BLaER1 treated with 17β-estradiol and CSF1 and Interleukin-3, amounts not matched to agents 10 nM and 100 nM (cell line): ENCODE measurements around the gene PRDM8.

Source experiments
- H3K27ac ChIP-seq, 11 experiments: shearing (Covaris generic); formaldehyde crosslinking; 2 replicates each; pipeline ENCODE4 v1.8.1; 2022
- H3K27me3 ChIP-seq, 11 experiments: shearing (Covaris generic); formaldehyde crosslinking; 2 replicates each; pipeline ENCODE4 v1.8.1; 2022
- H3K36me3 ChIP-seq, 11 experiments: shearing (Covaris generic); formaldehyde crosslinking; 2 replicates each; pipeline ENCODE4 v1.8.1; 2022
- H3K4me1 ChIP-seq, 10 experiments: shearing (Covaris generic); formaldehyde crosslinking; 2 replicates each; pipeline ENCODE4 v1.8.1; 2022
- H3K4me2 ChIP-seq, 11 experiments: shearing (Covaris generic); formaldehyde crosslinking; 2 replicates each; pipeline ENCODE4 v1.8.1; 2022
- H3K4me3 ChIP-seq, 10 experiments: shearing (Covaris generic); formaldehyde crosslinking; 2 replicates each; pipeline ENCODE4 v1.8.1; 2022
- H3K9ac ChIP-seq, 11 experiments: shearing (Covaris generic); formaldehyde crosslinking; 2 replicates each; pipeline ENCODE4 v1.8.1; 2022
- H3K9me3 ChIP-seq, 11 experiments: shearing (Covaris generic); formaldehyde crosslinking; replicated peaks in 1 of 11; 2 replicates each; pipeline ENCODE4 v1.8.1; 2022
- H4K20me1 ChIP-seq, 11 experiments: shearing (Covaris generic); formaldehyde crosslinking; 2 replicates each; pipeline ENCODE4 v1.8.1; 2022
- Cebpa-rat ChIP-seq, 11 experiments: shearing (Covaris generic); IDR thresholded peaks; 2 replicates each; pipeline ENCODE4 v1.8.1; 2022

The PRDM8 gene

DNA sequence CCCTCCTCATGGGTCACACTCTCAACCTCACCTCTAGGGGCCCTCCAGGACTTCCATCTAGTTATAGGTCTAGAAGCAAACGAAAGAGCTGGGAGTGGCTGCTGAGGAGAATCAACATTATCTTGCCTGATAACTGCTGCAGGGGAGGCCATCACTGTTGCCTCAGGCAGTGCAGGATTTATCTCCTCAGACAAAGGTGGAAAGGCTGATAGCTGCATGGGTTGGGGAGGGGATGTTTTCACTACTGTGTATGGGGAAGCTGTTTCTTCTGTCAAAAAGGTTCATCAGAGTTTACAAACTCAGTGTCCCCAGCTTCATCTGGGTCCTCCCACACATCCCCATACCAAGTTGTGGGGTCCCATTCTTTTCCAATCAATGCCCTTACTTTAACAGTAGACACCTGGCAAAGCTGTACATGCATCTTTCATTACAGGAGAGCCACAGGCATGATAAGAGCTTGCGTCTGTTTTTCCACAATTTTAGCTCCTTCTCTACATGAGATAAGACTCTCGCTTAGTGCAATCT lies 17.6 kb upstream of the PRDM8 start:
- H3K9ac ChIP-seq = no peak overlapping the region
- H4K20me1 ChIP-seq = no peaks in the 10 kb centered on the region
- no peak overlapping the region for H3K4me3 ChIP-seq
- no peak overlapping the region for H3K4me2 ChIP-seq
- peaks cover 23 to 53% (median 36%) of the 10 kb centered on the region in 11 experiments for H3K9me3 ChIP-seq
- no peaks in the 10 kb centered on the region for H3K36me3 ChIP-seq
- no peaks in the 10 kb centered on the region for H3K27me3 ChIP-seq
- TF ChIP-seq Cebpa-rat (IDR thresholded peaks at IDR 0.05) = no peak
- H3K4me1 ChIP-seq = peaks cover under 1 to 22% (median 11%) of the 10 kb centered on the region in 10 experiments; a peak in 12 of 20 replicates
- no peak overlapping the region; a peak in 1 of 22 replicates for H3K27ac ChIP-seq

DNA sequence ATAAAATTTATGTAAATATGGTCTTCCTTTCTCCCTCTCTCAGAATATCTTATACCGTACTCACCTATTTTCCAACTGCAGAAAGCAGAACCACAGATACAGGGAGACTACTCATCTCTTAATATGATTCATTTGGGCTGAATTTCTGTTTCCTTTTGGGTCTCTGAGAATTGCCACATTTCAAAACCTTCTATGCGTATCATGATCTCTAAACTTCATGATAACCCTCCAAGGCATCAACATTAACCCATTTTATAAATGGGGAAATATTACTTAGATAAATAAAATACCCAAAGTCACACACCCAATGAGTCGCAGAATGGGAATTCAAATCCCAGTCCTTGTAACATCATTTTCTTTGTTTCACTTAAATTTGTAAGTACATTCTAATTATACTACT lies 16.6 kb upstream of the PRDM8 start:
- Histone ChIP-seq H3K27me3 (no peaks in the 10 kb centered on the region), H3K4me2 (0 out of 22 replicates have a peak overlapping the region, but pooled peaks of 1 of the 11 experiments have one; percentile 5)

DNA sequence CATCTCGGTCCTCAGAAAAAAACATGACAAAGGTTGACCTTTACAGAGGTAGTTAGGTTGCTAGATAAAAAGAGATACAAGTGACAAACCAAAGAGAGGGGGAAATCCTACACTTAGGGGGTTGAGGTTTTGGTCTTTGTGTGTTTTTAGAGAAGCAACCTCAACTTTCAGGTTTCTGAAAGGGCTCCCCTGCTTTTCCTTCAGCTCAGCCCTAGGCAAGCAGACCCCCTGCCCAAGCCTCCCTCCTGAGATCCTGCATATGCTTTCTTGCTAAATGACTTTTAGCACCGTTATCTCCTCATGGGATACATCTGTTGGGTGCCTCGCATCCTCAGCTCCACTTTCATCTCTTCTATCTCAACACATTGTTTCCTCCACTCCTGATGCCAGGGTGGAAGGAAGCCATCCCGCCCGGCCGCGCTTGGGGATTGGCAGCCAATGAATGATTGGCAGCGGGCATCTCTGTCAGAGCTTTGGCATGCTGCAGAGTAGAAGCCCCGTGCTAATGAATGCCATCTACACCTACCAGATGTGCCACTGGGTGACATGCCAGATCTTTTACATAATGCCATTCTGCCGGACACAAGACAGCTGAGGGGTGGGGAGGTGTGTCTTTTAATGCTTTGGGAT lies 15.0 kb upstream of the PRDM8 start:
- Histone ChIP-seq H3K27ac (no peak overlapping the region), H3K9ac (no peak overlapping the region), H3K9me3 (peaks cover 23 to 63% (median 45%) of the 10 kb centered on the region in 11 experiments), H3K4me2 (peak overlapping the region in 8 of 11 experiments; percentile 56 to 78 (median 64); a peak in 11 of 22 replicates), H3K27me3 (no peaks in the 10 kb centered on the region), H3K4me3 (no peak overlapping the region), H3K36me3 (no peaks in the 10 kb centered on the region), H3K4me1 (peaks cover 6 to 39% (median 26%) of the 10 kb centered on the region in 10 experiments; a peak in 16 of 20 replicates), H4K20me1 (no peaks in the 10 kb centered on the region)
- no peak for TF ChIP-seq Cebpa-rat (IDR thresholded peaks at IDR 0.05)

More for the DNA sequence above, 16.6 kb upstream of the PRDM8 start:
- no peaks in the 10 kb centered on the region for H4K20me1 ChIP-seq
- H3K4me3 ChIP-seq = no peak overlapping the region
- H3K36me3 ChIP-seq = no peaks in the 10 kb centered on the region
- TF ChIP-seq Cebpa-rat (IDR thresholded peaks at IDR 0.05) = no peak
- H3K9ac ChIP-seq = no peak overlapping the region
- no peak overlapping the region for H3K27ac ChIP-seq
- H3K9me3 ChIP-seq = peaks cover 23 to 63% (median 46%) of the 10 kb centered on the region in 11 experiments
- H3K4me1 ChIP-seq = peaks cover 6 to 30% (median 17%) of the 10 kb centered on the region in 10 experiments; a peak in 16 of 20 replicates

DNA sequence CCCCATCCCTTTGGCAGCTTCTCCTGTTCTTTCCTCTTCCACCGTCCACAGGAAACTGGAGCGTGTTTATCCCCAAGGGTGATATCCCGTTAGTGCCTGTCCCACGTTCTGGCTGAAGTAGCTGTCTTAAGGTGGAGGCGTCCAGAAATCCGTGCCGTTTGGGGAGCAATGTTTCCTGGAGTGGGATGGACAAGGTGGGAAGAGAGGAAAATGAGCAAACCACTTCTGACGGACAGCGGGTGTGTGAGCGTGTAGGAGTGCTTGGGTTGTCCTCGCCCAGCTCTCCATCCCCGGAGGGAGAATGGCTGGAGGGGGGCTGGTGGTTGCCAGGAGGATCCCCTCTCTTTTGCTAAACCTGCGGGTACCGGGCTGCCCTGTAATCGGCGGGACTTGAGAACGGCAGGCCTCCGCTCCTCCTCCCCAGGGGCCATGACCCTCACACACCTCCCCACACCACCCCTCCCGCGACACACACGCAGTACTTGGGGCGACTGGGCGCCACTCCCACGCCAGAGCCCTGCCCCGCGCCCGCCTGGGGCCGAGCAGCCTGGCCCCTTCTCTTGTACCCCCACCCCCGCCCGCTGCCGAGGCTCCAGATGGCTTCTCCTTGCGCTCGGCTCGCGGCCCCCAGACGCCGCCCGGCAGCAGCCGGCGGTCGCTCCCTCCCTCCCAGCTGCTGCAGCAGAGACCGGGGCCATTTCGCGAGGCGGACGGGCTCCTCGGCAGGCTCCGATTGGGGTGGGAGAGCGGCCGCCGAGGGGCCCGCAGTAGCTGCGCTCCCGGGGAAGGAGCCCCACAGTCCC lies 13.9 kb upstream of the PRDM8 start:
- H4K20me1 ChIP-seq = no peaks in the 10 kb centered on the region
- TF ChIP-seq Cebpa-rat (IDR thresholded peaks at IDR 0.05) = no peak
- H3K9me3 ChIP-seq = peaks cover 19 to 53% (median 34%) of the 10 kb centered on the region in 11 experiments
- H3K36me3 ChIP-seq = peaks cover 0 to 2% (median under 1%) of the 10 kb centered on the region in 11 experiments; a peak in 6 of 22 replicates
- peak overlapping the region; percentile 49 to 72 (median 64) for H3K4me3 ChIP-seq
- H3K4me2 ChIP-seq = peak overlapping the region; percentile 53 to 78 (median 65)
- H3K27ac ChIP-seq = peak overlapping the region; percentile 4 to 82 (median 78); a peak in 20 of 22 replicates
- peaks cover 6 to 39% (median 27%) of the 10 kb centered on the region in 10 experiments; a peak in 16 of 20 replicates for H3K4me1 ChIP-seq
- peak overlapping the region; percentile 77 to 85 (median 81) for H3K9ac ChIP-seq
- no peaks in the 10 kb centered on the region for H3K27me3 ChIP-seq

DNA sequence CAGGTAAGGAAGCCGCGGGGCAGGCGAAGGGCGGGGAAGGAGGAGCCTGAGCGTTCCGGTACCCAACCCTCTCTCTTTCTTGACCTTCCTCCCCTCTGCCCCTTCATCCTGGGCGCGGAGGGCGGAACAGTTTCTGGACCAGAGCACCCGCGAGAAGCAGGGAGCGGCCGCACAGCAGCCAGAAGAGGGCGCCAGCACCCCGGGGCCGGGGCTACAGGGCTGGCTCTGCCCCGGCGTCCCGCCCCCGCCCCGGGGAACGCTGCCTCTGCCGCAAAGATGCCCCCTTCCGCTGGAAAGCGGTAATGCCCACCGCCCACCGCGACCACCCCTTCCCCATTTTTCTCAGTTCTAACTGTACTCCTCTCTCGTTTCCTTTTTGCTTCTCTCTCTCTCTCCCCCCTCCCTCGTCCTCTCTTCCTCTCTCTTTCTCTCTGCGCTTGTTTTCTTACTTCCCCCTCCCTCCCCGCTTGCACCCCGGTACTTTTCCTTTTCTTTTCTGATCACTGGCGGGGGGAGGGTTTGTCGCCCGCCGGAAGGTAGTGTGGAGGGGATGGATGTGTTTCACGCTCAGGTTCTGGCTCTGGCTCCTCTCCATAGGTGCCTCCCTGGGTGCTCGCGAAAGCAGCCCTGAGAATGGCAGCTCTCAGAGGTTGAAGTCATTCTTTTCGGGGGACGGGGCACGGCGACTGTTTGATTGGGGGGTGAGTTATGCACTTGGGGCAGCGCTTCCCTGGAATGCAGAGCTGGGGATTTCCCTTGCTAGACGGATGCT lies 13.1 kb upstream of the PRDM8 start:
- Histone ChIP-seq H3K9ac (peak overlapping the region; percentile 77 to 85 (median 81)), H3K27me3 (no peaks in the 10 kb centered on the region)

DNA sequence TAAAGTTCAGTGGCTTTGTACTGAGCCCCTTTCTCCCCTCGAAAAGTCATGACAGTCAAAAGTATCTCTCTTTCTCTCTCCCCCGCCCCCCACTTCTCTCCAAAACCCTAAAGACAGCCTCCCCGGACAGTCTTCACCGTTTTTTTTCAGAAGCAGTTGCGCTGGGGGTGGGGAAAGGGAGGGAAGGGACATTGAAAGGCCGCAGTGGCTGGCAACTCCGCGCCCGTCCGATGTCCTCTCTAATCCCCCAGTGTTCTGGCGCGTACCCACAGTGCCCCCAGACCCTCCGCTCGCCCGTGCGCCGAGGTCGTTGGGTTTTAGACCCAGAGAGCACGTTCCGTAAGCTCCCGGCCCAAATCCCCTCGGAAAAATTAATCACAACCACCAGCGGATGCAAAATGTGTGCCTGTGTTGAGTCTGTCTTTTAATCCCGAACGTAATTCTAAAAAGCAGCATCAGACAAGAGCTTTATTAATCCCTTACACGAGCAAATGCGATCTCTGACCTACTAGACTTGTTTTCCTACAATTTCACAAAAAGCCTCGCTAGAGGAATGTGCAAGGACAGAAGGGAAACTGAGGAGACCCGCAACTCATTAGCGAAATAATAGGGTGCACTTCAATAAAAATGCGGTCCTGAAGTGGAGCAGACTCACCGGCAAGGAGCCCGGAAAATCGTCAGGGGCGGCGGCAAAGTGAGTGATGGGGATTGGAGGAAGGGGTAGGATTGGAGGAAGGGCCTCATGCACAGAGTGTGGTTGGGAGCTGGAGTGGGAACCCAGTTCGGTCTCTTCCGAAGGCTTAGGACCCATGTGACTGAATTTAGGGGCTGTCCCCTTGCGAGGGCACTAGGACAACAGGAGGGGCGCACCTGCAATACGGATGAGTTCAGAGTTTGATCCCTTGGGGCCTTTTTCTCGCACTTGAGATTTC lies 12.2 kb upstream of the PRDM8 start:
- no peaks in the 10 kb centered on the region; a peak in 1 of 22 replicates for H4K20me1 ChIP-seq
- H3K4me1 ChIP-seq = peaks cover 6 to 39% (median 27%) of the 10 kb centered on the region in 10 experiments; a peak in 16 of 20 replicates
- peak overlapping the region; percentile 65 to 78 (median 71) for H3K4me2 ChIP-seq
- H3K9me3 ChIP-seq = peaks cover 10 to 50% (median 21%) of the 10 kb centered on the region in 11 experiments; a peak in 20 of 22 replicates
- H3K9ac ChIP-seq = peak overlapping the region; percentile 77 to 85 (median 81)
- H3K27ac ChIP-seq = peak overlapping the region in 10 of 11 experiments; percentile 76 to 82 (median 78); a peak in 20 of 22 replicates
- TF ChIP-seq Cebpa-rat (IDR thresholded peaks at IDR 0.05) = no peak
- peak overlapping the region; percentile 49 to 72 (median 64) for H3K4me3 ChIP-seq
- peaks cover 0 to 18% (median 7%) of the 10 kb centered on the region in 11 experiments; a peak in 12 of 22 replicates for H3K36me3 ChIP-seq
- no peaks in the 10 kb centered on the region for H3K27me3 ChIP-seq

More for the DNA sequence above, 13.1 kb upstream of the PRDM8 start:
- peaks cover 0 to 9% (median 7%) of the 10 kb centered on the region in 11 experiments; a peak in 8 of 22 replicates for H3K36me3 ChIP-seq
- H3K27ac ChIP-seq = peak overlapping the region; percentile 19 to 82 (median 78); a peak in 21 of 22 replicates
- no peaks in the 10 kb centered on the region; a peak in 1 of 22 replicates for H4K20me1 ChIP-seq
- H3K4me2 ChIP-seq = peak overlapping the region; percentile 65 to 78 (median 71)
- H3K4me1 ChIP-seq = peaks cover 6 to 39% (median 27%) of the 10 kb centered on the region in 10 experiments; a peak in 16 of 20 replicates
- peak overlapping the region; percentile 49 to 72 (median 64) for H3K4me3 ChIP-seq
- H3K9me3 ChIP-seq = peaks cover 11 to 53% (median 26%) of the 10 kb centered on the region in 11 experiments
- TF ChIP-seq Cebpa-rat (IDR thresholded peaks at IDR 0.05) = no peak

DNA sequence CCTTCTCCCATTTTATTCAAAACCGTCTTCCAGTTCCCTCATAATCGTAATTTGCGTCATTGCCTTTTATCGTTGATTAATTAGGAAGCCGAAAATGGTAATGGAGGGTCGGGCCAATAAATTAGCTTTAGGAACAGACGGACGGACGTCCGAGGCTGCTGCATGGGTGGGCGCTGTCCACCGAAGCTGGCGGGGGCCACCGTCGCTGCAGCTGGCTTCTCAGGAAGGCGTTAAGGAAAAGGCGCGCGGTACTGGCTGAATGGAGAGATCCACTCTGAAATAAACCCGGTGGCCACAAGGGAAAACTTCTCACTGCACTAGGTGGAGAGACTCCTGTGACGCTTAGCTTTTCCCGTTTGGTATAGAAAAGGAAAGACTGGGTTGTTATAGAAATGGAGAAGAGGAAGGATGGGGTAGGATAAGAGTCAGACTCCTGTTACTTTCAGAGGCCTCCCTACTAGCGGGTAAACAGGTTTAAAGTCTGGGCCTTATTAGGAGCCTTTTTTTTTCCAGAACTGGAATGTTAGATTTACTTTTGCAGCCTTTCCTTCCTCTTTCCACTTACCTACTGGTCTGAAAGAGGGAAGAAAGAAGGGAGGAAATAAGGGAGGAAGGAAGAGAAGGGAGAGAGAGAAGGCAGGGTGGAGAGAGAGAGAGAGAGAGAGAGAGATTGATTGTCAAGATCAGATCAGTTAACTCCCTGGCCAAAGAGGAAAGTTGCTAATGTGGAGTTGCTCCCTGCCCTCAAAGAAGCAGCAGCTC lies 11.3 kb upstream of the PRDM8 start:
- Histone ChIP-seq H3K4me3 (no peak overlapping the region), H3K36me3 (peaks cover 0 to 25% (median 7%) of the 10 kb centered on the region in 11 experiments; a peak in 12 of 22 replicates), H4K20me1 (no peaks in the 10 kb centered on the region; a peak in 1 of 22 replicates), H3K27me3 (no peaks in the 10 kb centered on the region), H3K27ac (no peak overlapping the region), H3K9me3 (peaks cover 11 to 47% (median 21%) of the 10 kb centered on the region in 11 experiments; a peak in 19 of 22 replicates), H3K4me2 (peak overlapping the region in 7 of 11 experiments; percentile 52 to 78 (median 71); a peak in 11 of 22 replicates), H3K4me1 (peaks cover 6 to 39% (median 25%) of the 10 kb centered on the region in 10 experiments; a peak in 16 of 20 replicates), H3K9ac (no peak overlapping the region)
- no peak for TF ChIP-seq Cebpa-rat (IDR thresholded peaks at IDR 0.05)
